Keratinocyte (primary cell): ENCODE measurements around the gene SRGAP3. TPM values are rescaled to one million over a fixed set of nuclear protein-coding genes. Genes with fewer than 3 reads are reported as not detected.

ENCODE experiments used
- DNase-seq: peaks from one replicate; pipeline ENCODE4 v3.0.0-alpha.2; 2011; ENCODE audit warnings: low read depth, missing footprints, low spot score
- FAIRE-seq: peaks from 2 replicates; lab custom pipeline; 2011; peaks lifted over from hg19 to GRCh38; lab: Jason Lieb, UNC
- H2AFZ ChIP-seq: 2 replicates; pipeline ENCODE4 v1.6.0; 2012; ENCODE audit warnings: low read length, control low read depth, inconsistent platforms; ENCODE audit not compliant: control insufficient read depth
- H3K27ac ChIP-seq: 2 replicates; pipeline ENCODE4 v1.5.1; 2011; ENCODE audit warnings: low read length; ENCODE audit not compliant: control insufficient read depth, insufficient read depth
- H3K27me3 ChIP-seq: 3 replicates; pipeline ENCODE4 v1.6.0; 2011; ENCODE audit warnings: low read length; ENCODE audit not compliant: control insufficient read depth, insufficient read depth; ENCODE audit errors: extremely low read depth
- H3K36me3 ChIP-seq, 2 experiments: 2 replicates in 1 of 2; 3 replicates in 1 of 2; pipeline ENCODE4 v1.5.1; 2011; ENCODE audit warnings: low read length in 2 of 2, mild to moderate bottlenecking in 1 of 2; ENCODE audit not compliant: control insufficient read depth in 2 of 2, insufficient read depth in 2 of 2; ENCODE audit errors: extremely low read depth in 1 of 2
- H3K4me1 ChIP-seq: 3 replicates; pipeline ENCODE4 v1.5.1; 2011; ENCODE audit warnings: low read length; ENCODE audit not compliant: control insufficient read depth, insufficient read depth; ENCODE audit errors: extremely low read depth
- H3K4me2 ChIP-seq: 3 replicates; pipeline ENCODE4 v1.6.0; 2011; ENCODE audit warnings: low read depth, low read length; ENCODE audit not compliant: control insufficient read depth, insufficient read depth; ENCODE audit errors: extremely low read depth
- H3K4me3 ChIP-seq, 3 experiments: fragments of 200-600 bp in 1 of 3; sonication (generic) in 1 of 3; 2 replicates in 2 of 3; 3 replicates in 1 of 3; pipeline ENCODE4 v1.5.1; 2011 to 2016; ENCODE audit warnings: low read length in 3 of 3, mild to moderate bottlenecking in 3 of 3, control low read depth in 2 of 3, inconsistent platforms in 1 of 3, low read depth in 1 of 3, mixed read lengths in 1 of 3, mixed run types in 1 of 3, moderate library complexity in 1 of 3; ENCODE audit not compliant: control insufficient read depth in 2 of 3, insufficient read depth in 2 of 3; ENCODE audit errors: extremely low read depth in 1 of 3
- H3K79me2 ChIP-seq: 2 replicates; pipeline ENCODE4 v1.6.0; 2012; ENCODE audit warnings: low read length; ENCODE audit not compliant: control insufficient read depth, insufficient read depth
- H3K9ac ChIP-seq: 3 replicates; pipeline ENCODE4 v1.6.0; 2011; ENCODE audit warnings: low read length; ENCODE audit not compliant: control insufficient read depth, insufficient read depth; ENCODE audit errors: extremely low read depth
- H3K9me1 ChIP-seq: 3 replicates; pipeline ENCODE4 v1.6.0; 2011; ENCODE audit warnings: low read length; ENCODE audit not compliant: control insufficient read depth, insufficient read depth; ENCODE audit errors: extremely low read depth
- H3K9me3 ChIP-seq: 2 replicates; pipeline ENCODE4 v1.5.1; 2012; ENCODE audit warnings: low read depth, low read length; ENCODE audit not compliant: control insufficient read depth
- H4K20me1 ChIP-seq: 3 replicates; pipeline ENCODE4 v1.6.0; 2011; ENCODE audit warnings: low read length; ENCODE audit not compliant: control insufficient read depth, insufficient read depth; ENCODE audit errors: extremely low read depth
- CTCF ChIP-seq, 3 experiments: IDR thresholded peaks in 1 of 3; conservative IDR thresholded peaks in 1 of 3; optimal IDR thresholded peaks in 1 of 3; 2 replicates in 2 of 3; 3 replicates in 1 of 3; pipeline versions ENCODE3 to v1.5.1; 2011; ENCODE audit warnings: low read length in 3 of 3, mild to moderate bottlenecking in 3 of 3, moderate library complexity in 2 of 3, control low read depth in 1 of 3, inconsistent platforms in 1 of 3; ENCODE audit not compliant: insufficient read depth in 2 of 3; ENCODE audit errors: extremely low read depth in 1 of 3
- EZH2 ChIP-seq: IDR thresholded peaks from one replicate; pipeline ENCODE4 v1.6.1; 2012; ENCODE audit warnings: inconsistent platforms, mild to moderate bottlenecking, low read length, moderate library complexity
- dilution Hi-C: fragments of 300-500 bp; cut with MboI; formaldehyde crosslinking; loops from one replicate; pipeline ENCODE4 v1.7.0; 2020; ENCODE audit warnings: low sequenced_read_pairs; ENCODE audit not compliant: extremely low pct_ligation_motif_present
- polyA plus RNA-seq, 5 experiments: library from polyadenylated mRNA; depleted of rRNA in 3 of 5; stranded (reverse) in 3 of 5; stranded (forward) in 1 of 5; unstranded in 1 of 5; fragments of >200 nt; gene quantifications; 1 replicate in 1 of 5; 2 replicates in 3 of 5; 3 replicates in 1 of 5; pipeline versions ENCODE4 v1.2.1 to v1.2.3, GENCODE V29; 2011 to 2012; ENCODE audit warnings: missing spikeins in 2 of 5, low read depth in 1 of 5, low replicate concordance in 1 of 5

Gene SRGAP3
- polyA plus RNA-seq, 1 donor (not counting 4 experiments of a cell fraction or from before 2014, with no cell fraction given), result 7.2 TPM

GRCh38 chr3:8945890-8946600 lies 303.4 kb downstream of the SRGAP3 start:
- H3K36me3 ChIP-seq, result peaks cover 0 to 9% of the 10 kb centered on the region in 2 experiments
- H3K27me3 ChIP-seq, result no peaks in the 10 kb centered on the region
- TF ChIP-seq CTCF (optimal IDR thresholded peaks at IDR 0.05 in 1 of 3, IDR thresholded peaks at IDR 0.05 in 1 of 3, conservative IDR thresholded peaks at IDR 0.05 in 1 of 3; ENCODE audit: extremely low read depth in 1 of 3, insufficient read depth in 2 of 3, low read length in 3 of 3) (no peak), EZH2 (no peak)
- DNase-seq (no peak), FAIRE-seq (no peak)
- dilution Hi-C loops, result no loop called here
- H4K20me1 ChIP-seq, result no peaks in the 10 kb centered on the region
- peaks cover 17% of the 10 kb centered on the region for H3K79me2 ChIP-seq
- H3K9me1 ChIP-seq, result peaks cover 3% of the 10 kb centered on the region
- no peak overlapping the region for H2AFZ ChIP-seq
- H3K27ac ChIP-seq, result no peak overlapping the region
- no peaks in the 10 kb centered on the region for H3K4me1 ChIP-seq
- no peaks in the 10 kb centered on the region for H3K9me3 ChIP-seq
- no peak overlapping the region for H3K9ac ChIP-seq
- no peak overlapping the region for H3K4me3 ChIP-seq
- H3K4me2 ChIP-seq, result no peak overlapping the region

DNA sequence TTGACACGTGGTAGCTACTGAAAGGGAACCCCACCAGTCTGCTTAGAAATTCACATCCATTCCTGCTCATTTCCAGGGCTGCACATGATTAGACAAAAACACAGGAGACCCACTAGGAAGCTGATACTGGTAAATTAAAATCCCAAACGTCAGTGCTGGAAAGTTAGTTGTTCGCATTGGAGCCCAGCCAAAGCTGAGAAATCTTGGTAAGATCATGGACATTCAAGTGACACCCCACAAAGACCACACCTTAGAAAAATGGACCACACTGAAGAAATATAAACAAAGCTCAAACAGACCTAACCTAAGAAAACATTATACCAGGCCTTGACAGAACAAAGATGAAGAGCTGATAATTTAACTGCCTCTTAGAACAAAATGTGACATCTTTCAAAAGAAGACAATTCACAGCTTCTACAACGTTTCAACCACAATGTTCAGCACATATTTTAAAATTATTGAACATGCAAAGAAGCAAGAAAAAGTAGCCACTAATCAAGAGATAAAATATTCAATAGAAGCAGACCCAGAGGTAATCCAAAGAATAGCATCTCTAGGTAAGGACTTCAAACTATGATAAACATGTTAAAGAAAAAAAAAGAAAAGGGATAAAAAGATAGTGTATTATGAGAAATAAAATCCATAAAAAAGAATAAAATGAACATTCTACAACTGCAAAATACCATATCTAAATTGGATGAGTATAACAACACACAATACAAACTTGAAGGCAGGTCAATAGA lies 306.5 kb downstream of the SRGAP3 start:
- H3K4me3 ChIP-seq, result no peak overlapping the region
- no peaks in the 10 kb centered on the region for H3K9me1 ChIP-seq
- no peak overlapping the region for H3K4me2 ChIP-seq
- no peaks in the 10 kb centered on the region for H3K9me3 ChIP-seq
- no peaks in the 10 kb centered on the region for H3K27me3 ChIP-seq
- dilution Hi-C loops, result no loop called here
- no peaks in the 10 kb centered on the region for H3K79me2 ChIP-seq
- no peak overlapping the region for H3K9ac ChIP-seq
- no peak overlapping the region for H2AFZ ChIP-seq
- no peak overlapping the region for H3K27ac ChIP-seq
- H3K36me3 ChIP-seq, result peaks cover 1 to 15% of the 10 kb centered on the region in 2 experiments
- TF ChIP-seq EZH2 (no peak), CTCF (optimal IDR thresholded peaks at IDR 0.05 in 1 of 3, IDR thresholded peaks at IDR 0.05 in 1 of 3, conservative IDR thresholded peaks at IDR 0.05 in 1 of 3; ENCODE audit: extremely low read depth in 1 of 3, insufficient read depth in 2 of 3, low read length in 3 of 3) (no peak)
- FAIRE-seq, result no peak
- no peak for DNase-seq
- no peaks in the 10 kb centered on the region for H4K20me1 ChIP-seq
- H3K4me1 ChIP-seq, result peaks cover 5% of the 10 kb centered on the region
